GM23248 (cell line): ENCODE results near the gene UNC50. TPM values are rescaled to one million over a fixed set of nuclear protein-coding genes. Genes with fewer than 3 reads are reported as not detected.

ENCODE experiments used
- DNase-seq: peaks from one replicate; pipeline ENCODE4 v3.0.0-alpha.2; 2015
- H2AFZ ChIP-seq: fragments of 200-600 bp; sonication (generic); 2 replicates; pipeline ENCODE4 v1.6.1; 2016; ENCODE audit warnings: antibody characterized with exemption
- H3F3A ChIP-seq: fragments of 200-600 bp; sonication (generic); 2 replicates; pipeline ENCODE4 v1.6.1; 2016; ENCODE audit warnings: mild to moderate bottlenecking, antibody characterized with exemption, mixed run types; ENCODE audit not compliant: insufficient read depth
- H3K27ac ChIP-seq: fragments of 200-600 bp; sonication (generic); 2 replicates; pipeline ENCODE4 v1.5.1; 2016; ENCODE audit warnings: mild to moderate bottlenecking
- H3K27me3 ChIP-seq: fragments of 200-600 bp; sonication (generic); replicated peaks from 2 replicates; pipeline ENCODE4 v1.6.1; 2016; ENCODE audit warnings: mild to moderate bottlenecking; ENCODE audit not compliant: insufficient read depth
- H3K36me3 ChIP-seq: fragments of 200-600 bp; sonication (generic); 2 replicates; pipeline ENCODE4 v1.6.1; 2016; ENCODE audit warnings: low read depth, mild to moderate bottlenecking
- H3K4me1 ChIP-seq: fragments of 200-600 bp; sonication (generic); 2 replicates; pipeline ENCODE4 v1.6.1; 2016; ENCODE audit warnings: mild to moderate bottlenecking; ENCODE audit not compliant: insufficient read depth
- H3K4me2 ChIP-seq: fragments of 200-600 bp; sonication (generic); one replicate; pipeline ENCODE4 v1.6.1; 2016; ENCODE audit warnings: mild to moderate bottlenecking; ENCODE audit not compliant: unreplicated experiment
- H3K4me3 ChIP-seq: fragments of 200-600 bp; sonication (generic); 2 replicates; pipeline ENCODE4 v1.5.1; 2016; ENCODE audit warnings: mild to moderate bottlenecking
- H3K79me2 ChIP-seq: fragments of 200-600 bp; sonication (generic); 2 replicates; pipeline ENCODE4 v1.6.1; 2016; ENCODE audit warnings: mild to moderate bottlenecking; ENCODE audit not compliant: insufficient read depth
- H3K9ac ChIP-seq: fragments of 200-600 bp; sonication (generic); 2 replicates; pipeline ENCODE4 v1.6.1; 2016; ENCODE audit warnings: mild to moderate bottlenecking
- H3K9me2 ChIP-seq: fragments of 200-600 bp; sonication (generic); 2 replicates; pipeline ENCODE4 v1.6.1; 2016; ENCODE audit warnings: mixed run types, mild to moderate bottlenecking, moderate library complexity; ENCODE audit not compliant: insufficient read depth
- H3K9me3 ChIP-seq: fragments of 200-600 bp; sonication (generic); one replicate; pipeline ENCODE4 v1.6.1; 2017; ENCODE audit warnings: low read depth
- H4K20me1 ChIP-seq: fragments of 200-600 bp; sonication (generic); 2 replicates; pipeline ENCODE4 v1.6.0; 2016; ENCODE audit not compliant: insufficient read depth
- EZH2 ChIP-seq: fragments of 200-600 bp; sonication (generic); IDR thresholded peaks from 2 replicates; pipeline ENCODE4 v1.6.1; 2018; ENCODE audit warnings: antibody characterized with exemption, mild to moderate bottlenecking; ENCODE audit not compliant: insufficient read depth, poor library complexity, severe bottlenecking
- EZH2phosphoT487 ChIP-seq: fragments of 200-600 bp; sonication (generic); IDR thresholded peaks from 2 replicates; pipeline ENCODE4 v1.6.1; 2018; ENCODE audit warnings: antibody characterized with exemption, moderate library complexity, mild to moderate bottlenecking, low read depth; ENCODE audit not compliant: insufficient read depth
- WGBS, 2 experiments: methylation state at CpG; one replicate each; pipeline ENCODE4 v1.1.6; 2015 to 2017; ENCODE audit warnings: low lambda C conversion rate in 2 of 2, low coverage in 1 of 2; ENCODE audit errors: missing lambda C conversion rate in 2 of 2; 5-methylcytosine and 5-hydroxymethylcytosine counted together
- in situ Hi-C: fragments of 300-500 bp; cut with MboI; formaldehyde crosslinking; loops from 2 replicates; pipeline ENCODE4 v1.15.0; 2020
- polyA plus RNA-seq: library from polyadenylated mRNA; unstranded; fragments of >200 nt; fragmentation: Nextera tagmentation; extraction: Ambion mirVana; gene quantifications from 2 replicates; pipeline ENCODE4 v1.2.1, GENCODE V29; 2016
- total RNA-seq: library from RNA; depleted of rRNA; stranded (reverse); fragments of >200 nt; shearing (Covaris generic); gene quantifications from 2 replicates; pipeline ENCODE4 v1.2.3, GENCODE V29; 2014

The UNC50 gene
- total and polyA plus RNA-seq, 2 experiments from 2014 or later: 71.8 to 88.6 TPM

- no peak overlapping the region for H2AFZ ChIP-seq
- H3K9ac ChIP-seq: no peak overlapping the region
- H3K27me3 ChIP-seq: no peaks in the 10 kb centered on the region
- in situ Hi-C loops: no loop called here
- peaks cover 2% of the 10 kb centered on the region; the same call in 1 of the 2 replicates for H3F3A ChIP-seq
- no peaks in the 10 kb centered on the region for H3K9me2 ChIP-seq
- TF ChIP-seq EZH2 (no peak), EZH2phosphoT487 (no peak)
- H3K4me3 ChIP-seq: no peak overlapping the region
- no peak overlapping the region for H3K27ac ChIP-seq
- no peak overlapping the region for H3K4me2 ChIP-seq
- no peaks in the 10 kb centered on the region for H3K9me3 ChIP-seq
- peaks cover 44% of the 10 kb centered on the region for H3K36me3 ChIP-seq
- no peak for DNase-seq
- H3K4me1 ChIP-seq: peaks cover 16% of the 10 kb centered on the region
- WGBS, 2 experiments: 91 to 92% methylated on average over 9 of the region's 9 CpGs
- peaks cover 44% of the 10 kb centered on the region for H3K79me2 ChIP-seq
- H4K20me1 ChIP-seq: no peaks in the 10 kb centered on the region
Measured at GRCh38 chr2:98614024-98614739, 5.8 kb downstream of the UNC50 start.

- Histone ChIP-seq H2AFZ (no peak overlapping the region), H4K20me1 (no peaks in the 10 kb centered on the region), H3K27ac (no peak overlapping the region), H3K4me3 (no peak overlapping the region), H3K27me3 (no peaks in the 10 kb centered on the region), H3K4me2 (no peak overlapping the region), H3K79me2 (peaks cover 31% of the 10 kb centered on the region), H3K9ac (no peak overlapping the region), H3K9me2 (no peaks in the 10 kb centered on the region), H3F3A (peaks cover 9% of the 10 kb centered on the region), H3K4me1 (peaks cover 5% of the 10 kb centered on the region), H3K9me3 (no peaks in the 10 kb centered on the region), H3K36me3 (peaks cover 43% of the 10 kb centered on the region)
- in situ Hi-C loops: no loop called here
- 76 to 77% methylated on average over 5 of the region's 5 CpGs for WGBS, 2 experiments
- TF ChIP-seq EZH2phosphoT487 (no peak), EZH2 (no peak)
- peak; percentile 18 for DNase-seq
Measured at GRCh38 chr2:98615481-98615880, 7.1 kb downstream of the UNC50 start.

- Histone ChIP-seq H3K27me3 (no peaks in the 10 kb centered on the region), H2AFZ (no peak overlapping the region), H3K27ac (no peak overlapping the region), H3K9ac (no peak overlapping the region), H3K36me3 (peaks cover 33% of the 10 kb centered on the region; the same call in 1 of the 2 replicates), H4K20me1 (no peaks in the 10 kb centered on the region), H3K79me2 (peaks cover 14% of the 10 kb centered on the region), H3K9me2 (no peaks in the 10 kb centered on the region), H3K4me2 (no peak overlapping the region), H3K4me3 (no peak overlapping the region), H3F3A (peaks cover 9% of the 10 kb centered on the region), H3K4me1 (no peaks in the 10 kb centered on the region), H3K9me3 (no peaks in the 10 kb centered on the region)
- TF ChIP-seq EZH2phosphoT487 (no peak), EZH2 (no peak)
- in situ Hi-C loops: no loop called here
- DNase-seq: no peak
- WGBS, 2 experiments: 38 to 39% methylated on average over 5 of the region's 5 CpGs
Measured at GRCh38 chr2:98617149-98617548, 8.8 kb downstream of the UNC50 start.

GRCh38 chr2:98623657-98624056 lies 15.3 kb downstream of the UNC50 start:
- Histone ChIP-seq H3K27me3 (no peaks in the 10 kb centered on the region; the same call in 1 of the 2 replicates), H3K9me2 (no peaks in the 10 kb centered on the region), H3K9ac (no peak overlapping the region), H3K27ac (no peak overlapping the region), H3K4me1 (no peaks in the 10 kb centered on the region), H3K4me3 (no peak overlapping the region), H4K20me1 (no peaks in the 10 kb centered on the region), H3K79me2 (no peaks in the 10 kb centered on the region), H2AFZ (no peak overlapping the region), H3K9me3 (peaks cover 3% of the 10 kb centered on the region), H3K36me3 (no peaks in the 10 kb centered on the region), H3F3A (peaks cover 9% of the 10 kb centered on the region), H3K4me2 (no peak overlapping the region)
- 61 to 67% methylated on average over 4 to 5 of the region's 5 CpGs for WGBS, 2 experiments
- in situ Hi-C loops: no loop called here
- DNase-seq: peak; percentile 23
- TF ChIP-seq EZH2 (no peak), EZH2phosphoT487 (no peak)

GRCh38 chr2:98632351-98632750 lies 24.0 kb downstream of the UNC50 start:
- no peak overlapping the region for H2AFZ ChIP-seq
- in situ Hi-C loops: no loop called here

More at GRCh38 chr2:98632351-98632750, 24.0 kb downstream of the UNC50 start:
- no peak for TF ChIP-seq EZH2phosphoT487
- TF ChIP-seq EZH2: no peak
- no peak overlapping the region for H3K4me3 ChIP-seq
- H3F3A ChIP-seq: no peaks in the 10 kb centered on the region
- no peak for DNase-seq
- H3K27me3 ChIP-seq: peaks cover 4% of the 10 kb centered on the region; the same call in 1 of the 2 replicates
- H3K36me3 ChIP-seq: no peaks in the 10 kb centered on the region
- 60 to 73% methylated on average over 3 of the region's 3 CpGs for WGBS, 2 experiments
- no peaks in the 10 kb centered on the region for H3K4me1 ChIP-seq
- no peaks in the 10 kb centered on the region for H3K79me2 ChIP-seq
- no peak overlapping the region for H3K4me2 ChIP-seq
- no peaks in the 10 kb centered on the region for H4K20me1 ChIP-seq
- no peak overlapping the region for H3K27ac ChIP-seq
- peaks cover 3% of the 10 kb centered on the region for H3K9me3 ChIP-seq
- H3K9me2 ChIP-seq: no peaks in the 10 kb centered on the region
- H3K9ac ChIP-seq: no peak overlapping the region
